HCT116 (cell line): ENCODE results near the gene SLC66A1. TPM values are rescaled to one million over a fixed set of nuclear protein-coding genes. Genes with fewer than 3 reads are reported as not detected.

ENCODE experiments used
- ATAC-seq: fragments of 200-7000 bp; cut with Tn5 transposase; 2 replicates; pipeline ENCODE4 v1.9.1; 2020; ENCODE audit warnings: mild to moderate bottlenecking, moderate library complexity
- BruUV-seq: library from RNA; stranded (reverse); fragments of 400-500 nt; replicated peaks from 2 replicates; lab custom pipeline; 2021; lab: Mats Ljungman, UMichigan
- CTCF ChIA-PET: fragments of 300-600 bp; sonication (Branson Sonifier 250); formaldehyde crosslinking; loops from one replicate; lab custom pipeline; 2021; ENCODE audit warnings: antibody characterized with exemption; lab: Charles Lee
- POLR2A ChIA-PET: fragments of 300-600, 350-600 bp; sonication (Branson Sonifier 250); formaldehyde crosslinking; loops from one replicate; lab custom pipeline; 2021; ENCODE audit warnings: antibody characterized with exemption; lab: Charles Lee
- RAD21 ChIA-PET, 2 experiments: fragments of 300-600 bp; sonication (Branson Sonifier 250); formaldehyde crosslinking; loops; one replicate each; lab custom pipeline; 2023; ENCODE audit warnings: low total read pairs in 2 of 2; ENCODE audit not compliant: uncharacterized antibody in 2 of 2, unreplicated experiment in 2 of 2, low non-redundant PET in 1 of 2; lab: Charles Lee
- DNase-seq: peaks from one replicate; pipeline ENCODE4 v3.0.0-alpha.2; 2010; ENCODE audit warnings: low read depth, low spot score
- H2AFZ ChIP-seq: fragments of 200-600 bp; shearing (Covaris generic), sonication (generic); 2 replicates; pipeline ENCODE4 v1.6.1; 2017; ENCODE audit warnings: low read depth, mixed run types, mixed read lengths, antibody characterized with exemption, low read length; ENCODE audit not compliant: poor library complexity, severe bottlenecking
- H3K27ac ChIP-seq: 2 replicates; pipeline ENCODE4 v1.5.1; 2012; ENCODE audit warnings: low read depth, low read length
- H3K27me3 ChIP-seq: fragments of 200-600 bp; sonication (generic); 2 replicates; pipeline ENCODE4 v1.6.1; 2016; ENCODE audit warnings: mixed run types, low read length, mixed read lengths; ENCODE audit not compliant: insufficient read depth
- H3K36me3 ChIP-seq, 2 experiments: fragments of 200-500 bp in 1 of 2; fragments of 200-600 bp in 1 of 2; sonication (Bioruptor generic) in 1 of 2; sonication (generic) in 1 of 2; 2 replicates each; pipeline versions ENCODE4 v1.5.1 to v1.6.1; 2014 to 2016; ENCODE audit warnings: low read length in 2 of 2, inconsistent platforms in 1 of 2, mixed read lengths in 1 of 2, mixed run types in 1 of 2; ENCODE audit not compliant: insufficient read depth in 2 of 2, control insufficient read depth in 1 of 2
- H3K4me1 ChIP-seq, 2 experiments: fragments of 200-600 bp in 1 of 2; sonication (generic) in 1 of 2; 2 replicates each; pipeline versions ENCODE4 v1.5.1 to v1.6.1; 2012 to 2017; ENCODE audit warnings: low read length in 2 of 2, inconsistent platforms in 1 of 2, mild to moderate bottlenecking in 1 of 2, mixed read lengths in 1 of 2, mixed run types in 1 of 2, moderate library complexity in 1 of 2; ENCODE audit not compliant: insufficient read depth in 2 of 2, control insufficient read depth in 1 of 2
- H3K4me2 ChIP-seq: fragments of 200-600 bp; sonication (generic); 2 replicates; pipeline ENCODE4 v1.6.1; 2017; ENCODE audit warnings: mixed run types, low read length, mixed read lengths
- H3K4me3 ChIP-seq, 2 experiments: fragments of 200-600 bp in 1 of 2; sonication (generic) in 1 of 2; replicated peaks in 1 of 2; 2 replicates each; pipeline ENCODE4 v1.5.1; 2011 to 2016; ENCODE audit warnings: low read length in 2 of 2, control low read depth in 1 of 2, low read depth in 1 of 2, mild to moderate bottlenecking in 1 of 2, mixed read lengths in 1 of 2, mixed run types in 1 of 2
- H3K79me2 ChIP-seq: fragments of 200-600 bp; sonication (generic); 2 replicates; pipeline ENCODE4 v1.6.1; 2017; ENCODE audit warnings: mild to moderate bottlenecking, mixed run types, low read length, moderate library complexity, mixed read lengths; ENCODE audit not compliant: insufficient read depth
- H3K9ac ChIP-seq: fragments of 200-600 bp; sonication (generic); 2 replicates; pipeline ENCODE4 v1.6.1; 2016; ENCODE audit warnings: low read length, mixed read lengths
- H3K9me2 ChIP-seq: fragments of 200-600 bp; sonication (generic), shearing (Covaris generic); 2 replicates; pipeline ENCODE4 v1.6.1; 2017; ENCODE audit warnings: mixed run types, mild to moderate bottlenecking, moderate library complexity; ENCODE audit not compliant: insufficient read depth
- H3K9me3 ChIP-seq, 2 experiments: fragments of 200-500 bp in 1 of 2; fragments of 200-600 bp in 1 of 2; sonication (Bioruptor generic) in 1 of 2; sonication (generic) in 1 of 2; 2 replicates each; pipeline ENCODE4 v1.6.1; 2014 to 2017; ENCODE audit warnings: low read length in 2 of 2, mixed read lengths in 2 of 2, inconsistent platforms in 1 of 2, low read depth in 1 of 2, mild to moderate bottlenecking in 1 of 2, mixed run types in 1 of 2, moderate library complexity in 1 of 2; ENCODE audit not compliant: control insufficient read depth in 1 of 2, insufficient read depth in 1 of 2
- H4K20me1 ChIP-seq: fragments of 200-600 bp; sonication (generic), shearing (Covaris generic); 2 replicates; pipeline ENCODE4 v1.6.1; 2017; ENCODE audit warnings: mixed run types, mild to moderate bottlenecking, moderate library complexity; ENCODE audit not compliant: insufficient read depth
- CBX3 ChIP-seq: IDR thresholded peaks from 2 replicates; pipeline ENCODE4 v1.6.1; 2012; ENCODE audit warnings: low read depth
- JUND ChIP-seq: IDR thresholded peaks from 2 replicates; pipeline ENCODE4 v1.6.1; 2012
- POLR2A ChIP-seq: IDR thresholded peaks from 2 replicates; pipeline ENCODE4 v1.7.0; 2011; ENCODE audit warnings: borderline replicate concordance; ENCODE audit not compliant: insufficient read depth, insufficient read length; ENCODE audit errors: extremely low read depth
- POLR2AphosphoS5 ChIP-seq: IDR thresholded peaks from 2 replicates; pipeline ENCODE4 v1.6.1; 2011; ENCODE audit warnings: mild to moderate bottlenecking, low read depth, low read length, moderate library complexity
- REST ChIP-seq: IDR thresholded peaks from 2 replicates; pipeline ENCODE4 v1.6.1; 2012; ENCODE audit warnings: low read depth
- TCF7L2 ChIP-seq: IDR thresholded peaks from 2 replicates; pipeline ENCODE4 v1.7.0; 2011; ENCODE audit warnings: borderline replicate concordance, inconsistent platforms; ENCODE audit not compliant: insufficient read depth, insufficient read length; ENCODE audit errors: extremely low read depth
- ZBTB33 ChIP-seq: IDR thresholded peaks from 2 replicates; pipeline ENCODE4 v1.6.1; 2011; ENCODE audit warnings: mild to moderate bottlenecking, low read length, moderate library complexity; ENCODE audit not compliant: insufficient replicate concordance; ENCODE audit errors: extremely low read depth
- ZNF274 ChIP-seq: fragments of 200-500 bp; sonication (Bioruptor generic); IDR thresholded peaks from 2 replicates; pipeline ENCODE4 v1.6.1; 2014; ENCODE audit warnings: mild to moderate bottlenecking, low read depth, low read length, inconsistent platforms
- intact Hi-C: fragments of 100-400 bp; cut with micrococcal nuclease; formaldehyde crosslinking; loops from 2 replicates; pipeline ENCODE4 v1.10.0; 2022
- total RNA-seq: library from RNA; stranded (reverse); gene quantifications from one replicate; pipeline ENCODE4 v1.2.1, GENCODE V29; 2021; ENCODE audit not compliant: unreplicated experiment

SLC66A1 gene
- total RNA-seq, 1 experiment from 2014 or later, result 11.1 TPM

GRCh38 chr1:19352839-19353238 lies 40.7 kb downstream of the SLC66A1 start:
- Histone ChIP-seq H3K36me3 (peaks cover 5 to 11% of the 10 kb centered on the region in 2 experiments; a peak in 2 of 4 replicates), H2AFZ (no peak overlapping the region), H3K79me2 (peaks cover 4% of the 10 kb centered on the region; the same call in 1 of the 2 replicates), H3K27ac (no peak overlapping the region), H3K9me3 (no peaks in the 10 kb centered on the region), H3K9ac (no peak overlapping the region), H3K4me1 (no peaks in the 10 kb centered on the region), H3K9me2 (no peaks in the 10 kb centered on the region), H3K4me2 (no peak overlapping the region), H4K20me1 (no peaks in the 10 kb centered on the region), H3K27me3 (no peaks in the 10 kb centered on the region), H3K4me3 (no peak overlapping the region)
- intact Hi-C loops, result no loop called here
- ATAC-seq (no peak), DNase-seq (no peak)
- CTCF ChIA-PET, result no interaction called here
- RAD21 ChIA-PET, result no interaction called here
- POLR2A ChIA-PET, result no interaction called here
- no TSS peak for BruUV-seq
- TF ChIP-seq CBX3 (no peak), TCF7L2 (no peak), ZBTB33 (no peak), ZNF274 (no peak), JUND (no peak), POLR2A (no peak)

- intact Hi-C loops, result no loop called here
- peaks cover 5 to 11% of the 10 kb centered on the region in 2 experiments; a peak in 2 of 4 replicates for H3K36me3 ChIP-seq
- DNase-seq, result no peak
- H3K4me3 ChIP-seq, result no peak overlapping the region
- no peak overlapping the region for H3K9ac ChIP-seq
- no peaks in the 10 kb centered on the region for H3K9me3 ChIP-seq
- no peaks in the 10 kb centered on the region for H3K4me1 ChIP-seq
- ChIA-PET CTCF (no interaction called here), RAD21 (no interaction called here), POLR2A (no interaction called here)
- H3K79me2 ChIP-seq, result peaks cover 4% of the 10 kb centered on the region; the same call in 1 of the 2 replicates
- TF ChIP-seq REST (no peak), JUND (no peak), TCF7L2 (no peak), POLR2AphosphoS5 (no peak)
- no peak overlapping the region for H3K27ac ChIP-seq
- no TSS peak for BruUV-seq
- no peak; the same call in 1 of the 2 replicates for ATAC-seq
- no peak overlapping the region for H3K4me2 ChIP-seq
- no peak overlapping the region for H2AFZ ChIP-seq
- no peaks in the 10 kb centered on the region for H3K27me3 ChIP-seq
- no peaks in the 10 kb centered on the region for H3K9me2 ChIP-seq
- H4K20me1 ChIP-seq, result no peaks in the 10 kb centered on the region
Observed at GRCh38 chr1:19353596-19353995, 41.5 kb downstream of the SLC66A1 start.
